Skeletal muscle tissue (tissue), 4 donors: ENCODE measurements around the gene RET. TPM values are rescaled to one million over a fixed set of nuclear protein-coding genes. Genes with fewer than 3 reads are reported as not detected.

ENCODE experiments used
- H3K27ac ChIP-seq: one replicate; pipeline ENCODE4 v1.7.0; 2013; ENCODE audit warnings: mild to moderate bottlenecking, low read depth, low read length, inconsistent platforms
- H3K27me3 ChIP-seq, 3 donors: one replicate each; pipeline ENCODE4 v1.7.0; 2013; ENCODE audit warnings: low read length in 3 of 3; ENCODE audit not compliant: control insufficient read depth in 3 of 3, insufficient read depth in 3 of 3
- H3K36me3 ChIP-seq, 3 donors: one replicate each; pipeline ENCODE4 v1.7.0; 2013; ENCODE audit warnings: low read length in 3 of 3; ENCODE audit not compliant: control insufficient read depth in 3 of 3, insufficient read depth in 3 of 3
- H3K4me1 ChIP-seq, 3 donors: one replicate each; pipeline ENCODE4 v1.7.0; 2013; ENCODE audit warnings: low read length in 3 of 3, mild to moderate bottlenecking in 3 of 3; ENCODE audit not compliant: control insufficient read depth in 3 of 3, insufficient read depth in 3 of 3
- H3K4me3 ChIP-seq, 3 donors: one replicate each; pipeline ENCODE4 v1.7.0; 2013; ENCODE audit warnings: low read length in 3 of 3
- H3K9ac ChIP-seq, 3 donors: one replicate each; pipeline ENCODE4 v1.7.0; 2013; ENCODE audit warnings: low read length in 3 of 3, mild to moderate bottlenecking in 3 of 3, moderate library complexity in 2 of 3, low read depth in 1 of 3
- H3K9me3 ChIP-seq, 3 donors: one replicate each; pipeline ENCODE4 v1.7.0; 2013; ENCODE audit warnings: low read length in 3 of 3; ENCODE audit not compliant: control insufficient read depth in 3 of 3
- total RNA-seq: library from RNA; depleted of rRNA; stranded (reverse); fragments of >200 nt; gene quantifications from one replicate; pipeline ENCODE4 v1.2.3, GENCODE V29; 2014
- donor health status: Osteomylitis.

Gene RET
- total RNA-seq, 1 donor from 2014 or later: 1.6 TPM

- H3K27me3 ChIP-seq: peaks cover 0 to 5% (median 0%) of the 10 kb centered on the region in 3 donors
- no peak overlapping the region for H3K27ac ChIP-seq
- H3K36me3 ChIP-seq: no peaks in the 10 kb centered on the region
- no peak overlapping the region for H3K4me3 ChIP-seq
- no peaks in the 10 kb centered on the region for H3K9me3 ChIP-seq
- H3K9ac ChIP-seq: no peak overlapping the region
- H3K4me1 ChIP-seq: peaks cover 6 to 13% (median 9%) of the 10 kb centered on the region in 3 donors
Measured at GRCh38 chr10:43123361-43124093, 46.7 kb downstream of the RET start.

- Histone ChIP-seq H3K36me3 (no peaks in the 10 kb centered on the region), H3K27ac (no peak overlapping the region), H3K27me3 (peaks cover 0 to 5% (median 0%) of the 10 kb centered on the region in 3 donors), H3K4me1 (peaks cover 6 to 17% (median 9%) of the 10 kb centered on the region in 3 donors), H3K4me3 (no peak overlapping the region), H3K9me3 (no peaks in the 10 kb centered on the region), H3K9ac (no peak overlapping the region)
Measured at GRCh38 chr10:43124094-43124521, 47.2 kb downstream of the RET start.

- H3K4me3 ChIP-seq: no peak overlapping the region
- no peak overlapping the region for H3K27ac ChIP-seq
- H3K36me3 ChIP-seq: no peaks in the 10 kb centered on the region
- H3K27me3 ChIP-seq: peaks cover 0 to 5% (median 0%) of the 10 kb centered on the region in 3 donors
- no peaks in the 10 kb centered on the region for H3K9me3 ChIP-seq
- H3K4me1 ChIP-seq: peaks cover 6 to 17% (median 9%) of the 10 kb centered on the region in 3 donors
- peak overlapping the region in 1 of 3 donors; percentile 21 for H3K9ac ChIP-seq
Measured at GRCh38 chr10:43124574-43125273, 47.9 kb downstream of the RET start.

GRCh38 chr10:43125274-43125845, 48.5 kb downstream of the RET start:
- Histone ChIP-seq H3K36me3 (no peaks in the 10 kb centered on the region), H3K9me3 (no peaks in the 10 kb centered on the region), H3K4me3 (no peak overlapping the region), H3K4me1 (peaks cover 6 to 17% (median 9%) of the 10 kb centered on the region in 3 donors), H3K9ac (no peak overlapping the region), H3K27me3 (peaks cover 0 to 5% (median 0%) of the 10 kb centered on the region in 3 donors), H3K27ac (no peak overlapping the region)

GRCh38 chr10:43125881-43126731, 49.2 kb downstream of the RET start:
- Histone ChIP-seq H3K4me1 (peaks cover 4 to 16% (median 9%) of the 10 kb centered on the region in 3 donors), H3K27ac (no peak overlapping the region), H3K4me3 (no peak overlapping the region)

GRCh38 chr10:43126759-43127424, 50.0 kb downstream of the RET start:
- no peak overlapping the region for H3K27ac ChIP-seq
- no peak overlapping the region for H3K4me3 ChIP-seq
- peaks cover 0 to 8% (median 3%) of the 10 kb centered on the region in 3 donors for H3K4me1 ChIP-seq
- no peaks in the 10 kb centered on the region for H3K9me3 ChIP-seq
- H3K9ac ChIP-seq: no peak overlapping the region
- no peaks in the 10 kb centered on the region for H3K36me3 ChIP-seq
- H3K27me3 ChIP-seq: peaks cover 0 to 5% (median 0%) of the 10 kb centered on the region in 3 donors

More at GRCh38 chr10:43125881-43126731, 49.2 kb downstream of the RET start:
- Histone ChIP-seq H3K27me3 (peaks cover 0 to 5% (median 0%) of the 10 kb centered on the region in 3 donors), H3K9ac (no peak overlapping the region), H3K36me3 (no peaks in the 10 kb centered on the region), H3K9me3 (no peaks in the 10 kb centered on the region)

GRCh38 chr10:43127442-43127841, 50.6 kb downstream of the RET start:
- H3K4me1 ChIP-seq: peaks cover 0 to 4% (median 3%) of the 10 kb centered on the region in 3 donors
- no peak overlapping the region for H3K4me3 ChIP-seq
- no peaks in the 10 kb centered on the region for H3K9me3 ChIP-seq
- H3K36me3 ChIP-seq: no peaks in the 10 kb centered on the region
- H3K9ac ChIP-seq: no peak overlapping the region
- no peak overlapping the region for H3K27ac ChIP-seq
- H3K27me3 ChIP-seq: peaks cover 0 to 5% (median 0%) of the 10 kb centered on the region in 3 donors

GRCh38 chr10:43128331-43128730, 51.5 kb downstream of the RET start:
- H3K4me3 ChIP-seq: no peak overlapping the region
- peaks cover 0 to 4% (median 3%) of the 10 kb centered on the region in 3 donors for H3K4me1 ChIP-seq
- no peaks in the 10 kb centered on the region for H3K36me3 ChIP-seq
- no peak overlapping the region for H3K27ac ChIP-seq
- H3K27me3 ChIP-seq: peaks cover 0 to 5% (median 0%) of the 10 kb centered on the region in 3 donors
- H3K9me3 ChIP-seq: no peaks in the 10 kb centered on the region
- H3K9ac ChIP-seq: no peak overlapping the region
